ENCODE data around the gene TSPYL1. TPM values are rescaled to one million over a fixed set of nuclear protein-coding genes. Genes with fewer than 3 reads are reported as not detected.

Gene TSPYL1
- total and polyA plus RNA-seq, 10 of the 15 experiments (the other 5 are each of a cell fraction or from before 2014, with no cell fraction given), result 22.9 to 44.1 (median 27.0) TPM

DNA sequence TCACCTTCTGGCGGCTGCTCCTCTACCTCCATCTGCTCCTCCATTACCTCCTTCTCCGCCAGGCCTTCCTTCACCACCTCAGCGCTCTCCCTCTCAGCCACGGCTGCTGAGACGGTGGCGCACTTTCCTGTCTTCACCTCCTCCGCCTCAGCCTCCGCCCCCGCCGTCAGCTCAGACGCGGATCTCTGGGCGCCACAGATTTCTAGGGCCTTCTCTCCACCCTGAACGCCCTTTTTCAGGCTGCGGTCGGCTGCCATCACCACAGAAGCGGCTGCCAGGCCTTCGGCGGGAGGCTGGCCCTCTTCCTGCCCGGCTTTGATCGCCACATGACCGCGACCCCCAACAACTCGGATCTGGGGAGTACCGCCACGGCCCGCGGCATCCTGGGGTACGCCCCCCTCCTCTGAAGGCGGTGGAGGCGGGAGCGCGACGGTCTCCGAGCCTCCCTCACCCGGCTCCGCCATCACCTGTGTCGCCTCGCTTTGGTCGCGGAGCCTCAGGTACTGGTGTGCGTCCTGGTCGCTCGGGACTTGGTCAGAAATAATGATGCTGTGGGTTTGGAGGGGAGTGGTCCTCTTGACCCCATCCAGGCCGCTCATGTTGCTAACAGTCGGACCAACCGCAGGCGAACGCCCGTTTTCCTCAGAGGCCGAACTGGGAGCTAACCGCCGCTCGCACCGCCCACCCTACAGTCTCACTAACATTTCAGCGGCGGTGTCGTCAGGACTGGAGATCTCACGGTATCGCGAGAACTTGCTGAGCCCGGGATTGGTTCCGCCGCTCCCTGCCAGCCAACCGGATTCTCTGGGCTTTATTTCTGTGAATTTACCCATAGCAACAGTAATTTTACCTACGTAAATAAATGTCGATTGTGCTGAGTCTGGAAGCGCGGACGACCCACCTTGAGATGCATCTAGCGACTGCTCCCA, at the start of gene TSPYL1 (continued):
- TF ChIP-seq, protein P1, sequence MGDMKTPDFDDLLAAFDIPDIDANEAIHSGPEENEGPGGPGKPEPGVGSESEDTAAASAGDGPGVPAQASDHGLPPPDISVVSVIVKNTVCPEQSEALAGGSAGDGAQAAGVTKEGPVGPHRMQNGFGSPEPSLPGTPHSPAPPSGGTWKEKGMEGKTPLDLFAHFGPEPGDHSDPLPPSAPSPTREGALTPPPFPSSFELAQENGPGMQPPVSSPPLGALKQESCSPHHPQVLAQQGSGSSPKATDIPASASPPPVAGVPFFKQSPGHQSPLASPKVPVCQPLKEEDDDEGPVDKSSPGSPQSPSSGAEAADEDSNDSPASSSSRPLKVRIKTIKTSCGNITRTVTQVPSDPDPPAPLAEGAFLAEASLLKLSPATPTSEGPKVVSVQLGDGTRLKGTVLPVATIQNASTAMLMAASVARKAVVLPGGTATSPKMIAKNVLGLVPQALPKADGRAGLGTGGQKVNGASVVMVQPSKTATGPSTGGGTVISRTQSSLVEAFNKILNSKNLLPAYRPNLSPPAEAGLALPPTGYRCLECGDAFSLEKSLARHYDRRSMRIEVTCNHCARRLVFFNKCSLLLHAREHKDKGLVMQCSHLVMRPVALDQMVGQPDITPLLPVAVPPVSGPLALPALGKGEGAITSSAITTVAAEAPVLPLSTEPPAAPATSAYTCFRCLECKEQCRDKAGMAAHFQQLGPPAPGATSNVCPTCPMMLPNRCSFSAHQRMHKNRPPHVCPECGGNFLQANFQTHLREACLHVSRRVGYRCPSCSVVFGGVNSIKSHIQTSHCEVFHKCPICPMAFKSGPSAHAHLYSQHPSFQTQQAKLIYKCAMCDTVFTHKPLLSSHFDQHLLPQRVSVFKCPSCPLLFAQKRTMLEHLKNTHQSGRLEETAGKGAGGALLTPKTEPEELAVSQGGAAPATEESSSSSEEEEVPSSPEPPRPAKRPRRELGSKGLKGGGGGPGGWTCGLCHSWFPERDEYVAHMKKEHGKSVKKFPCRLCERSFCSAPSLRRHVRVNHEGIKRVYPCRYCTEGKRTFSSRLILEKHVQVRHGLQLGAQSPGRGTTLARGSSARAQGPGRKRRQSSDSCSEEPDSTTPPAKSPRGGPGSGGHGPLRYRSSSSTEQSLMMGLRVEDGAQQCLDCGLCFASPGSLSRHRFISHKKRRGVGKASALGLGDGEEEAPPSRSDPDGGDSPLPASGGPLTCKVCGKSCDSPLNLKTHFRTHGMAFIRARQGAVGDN (IDR thresholded peaks at IDR 0.05), result no peak
- no peak for TF ChIP-seq FOXM1 (IDR thresholded peaks at IDR 0.05; ENCODE audit: low read depth, low read length)
- no peak; the same call in 1 of the 2 replicates for TF ChIP-seq ZBTB40 (IDR thresholded peaks at IDR 0.05; ENCODE audit: borderline replicate concordance)
- TF ChIP-seq GATAD2B (conservative IDR thresholded peaks at IDR 0.05; ENCODE audit: low read depth), result peak; percentile 66
- peak; percentile 94 for TF ChIP-seq POLR2A (IDR thresholded peaks at IDR 0.05; ENCODE audit: low read depth, low read length)
- no peak for TF ChIP-seq SUPT20H (IDR thresholded peaks at IDR 0.05; ENCODE audit: borderline replicate concordance, control insufficient read depth, low read depth, low read length)
- 0 out of 2 replicates have a peak, but pooled peaks have one; percentile 3 for TF ChIP-seq BCL11A (IDR thresholded peaks at IDR 0.05; ENCODE audit: low read depth, low read length)
- TF ChIP-seq, protein P2, sequence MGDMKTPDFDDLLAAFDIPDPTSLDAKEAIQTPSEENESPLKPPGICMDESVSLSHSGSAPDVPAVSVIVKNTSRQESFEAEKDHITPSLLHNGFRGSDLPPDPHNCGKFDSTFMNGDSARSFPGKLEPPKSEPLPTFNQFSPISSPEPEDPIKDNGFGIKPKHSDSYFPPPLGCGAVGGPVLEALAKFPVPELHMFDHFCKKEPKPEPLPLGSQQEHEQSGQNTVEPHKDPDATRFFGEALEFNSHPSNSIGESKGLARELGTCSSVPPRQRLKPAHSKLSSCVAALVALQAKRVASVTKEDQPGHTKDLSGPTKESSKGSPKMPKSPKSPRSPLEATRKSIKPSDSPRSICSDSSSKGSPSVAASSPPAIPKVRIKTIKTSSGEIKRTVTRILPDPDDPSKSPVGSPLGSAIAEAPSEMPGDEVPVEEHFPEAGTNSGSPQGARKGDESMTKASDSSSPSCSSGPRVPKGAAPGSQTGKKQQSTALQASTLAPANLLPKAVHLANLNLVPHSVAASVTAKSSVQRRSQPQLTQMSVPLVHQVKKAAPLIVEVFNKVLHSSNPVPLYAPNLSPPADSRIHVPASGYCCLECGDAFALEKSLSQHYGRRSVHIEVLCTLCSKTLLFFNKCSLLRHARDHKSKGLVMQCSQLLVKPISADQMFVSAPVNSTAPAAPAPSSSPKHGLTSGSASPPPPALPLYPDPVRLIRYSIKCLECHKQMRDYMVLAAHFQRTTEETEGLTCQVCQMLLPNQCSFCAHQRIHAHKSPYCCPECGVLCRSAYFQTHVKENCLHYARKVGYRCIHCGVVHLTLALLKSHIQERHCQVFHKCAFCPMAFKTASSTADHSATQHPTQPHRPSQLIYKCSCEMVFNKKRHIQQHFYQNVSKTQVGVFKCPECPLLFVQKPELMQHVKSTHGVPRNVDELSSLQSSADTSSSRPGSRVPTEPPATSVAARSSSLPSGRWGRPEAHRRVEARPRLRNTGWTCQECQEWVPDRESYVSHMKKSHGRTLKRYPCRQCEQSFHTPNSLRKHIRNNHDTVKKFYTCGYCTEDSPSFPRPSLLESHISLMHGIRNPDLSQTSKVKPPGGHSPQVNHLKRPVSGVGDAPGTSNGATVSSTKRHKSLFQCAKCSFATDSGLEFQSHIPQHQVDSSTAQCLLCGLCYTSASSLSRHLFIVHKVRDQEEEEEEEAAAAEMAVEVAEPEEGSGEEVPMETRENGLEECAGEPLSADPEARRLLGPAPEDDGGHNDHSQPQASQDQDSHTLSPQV (IDR thresholded peaks at IDR 0.05), result no peak
- TF ChIP-seq STAT1 (conservative IDR thresholded peaks at IDR 0.05), result no peak
- TF ChIP-seq, protein P3, sequence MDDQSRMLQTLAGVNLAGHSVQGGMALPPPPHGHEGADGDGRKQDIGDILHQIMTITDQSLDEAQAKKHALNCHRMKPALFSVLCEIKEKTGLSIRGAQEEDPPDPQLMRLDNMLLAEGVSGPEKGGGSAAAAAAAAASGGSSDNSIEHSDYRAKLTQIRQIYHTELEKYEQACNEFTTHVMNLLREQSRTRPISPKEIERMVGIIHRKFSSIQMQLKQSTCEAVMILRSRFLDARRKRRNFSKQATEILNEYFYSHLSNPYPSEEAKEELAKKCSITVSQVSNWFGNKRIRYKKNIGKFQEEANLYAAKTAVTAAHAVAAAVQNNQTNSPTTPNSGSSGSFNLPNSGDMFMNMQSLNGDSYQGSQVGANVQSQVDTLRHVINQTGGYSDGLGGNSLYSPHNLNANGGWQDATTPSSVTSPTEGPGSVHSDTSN (IDR thresholded peaks at IDR 0.05; ENCODE audit: insufficient replicate concordance, low read depth, low read length), result no peak
- no peak for TF ChIP-seq SMAD1 (IDR thresholded peaks at IDR 0.05; ENCODE audit: low read depth, partially characterized antibody)
- no peak for TF ChIP-seq NR2F1 (conservative IDR thresholded peaks at IDR 0.05)
- TF ChIP-seq ATF2 (IDR thresholded peaks at IDR 0.05; ENCODE audit: low read length), result 0 out of 2 replicates have a peak, but pooled peaks have one; percentile 53
